Activated T-cell treated with anti-CD3 and anti-CD28 coated beads, Interleukin-2, amount 50 U/mL, for 4 hours (primary cell): Measurements from ENCODE around the gene KRT16. TPM values are rescaled to one million over a fixed set of nuclear protein-coding genes. Genes with fewer than 3 reads are reported as not detected.
"Not testable (repeated sequence)": the region's sequence is repeated elsewhere in the genome, so short reads cannot be mapped to it uniquely, and the experiment has no call there.

Source experiments
- ATAC-seq, 2 donors: fragments of 200-7000 bp; cut with Tn5 transposase; one replicate each; pipeline ENCODE4 v1.10.0; 2021
- DNase-seq: peaks from one replicate; pipeline ENCODE4 v3.0.0-alpha.2; 2020
- H3K27me3 Mint-ChIP-seq: one replicate; pipeline ENCODE4 v1.8.0; 2021; ENCODE audit warnings: low read depth, mixed read lengths
- H3K36me3 Mint-ChIP-seq: one replicate; pipeline ENCODE4 v1.8.0; 2022; ENCODE audit warnings: mixed read lengths; ENCODE audit not compliant: insufficient read depth
- H3K4me1 Mint-ChIP-seq: one replicate; pipeline ENCODE4 v1.8.0; 2021; ENCODE audit warnings: low read depth, mixed read lengths
- H3K4me3 Mint-ChIP-seq: one replicate; pipeline ENCODE4 v1.8.0; 2021; ENCODE audit warnings: mild to moderate bottlenecking, moderate library complexity, mixed read lengths
- H3K9me3 Mint-ChIP-seq: one replicate; pipeline ENCODE4 v1.8.0; 2021; ENCODE audit warnings: mixed read lengths
- total RNA-seq, 3 donors: library from RNA; stranded (reverse); gene quantifications; one replicate each; pipeline ENCODE4 v1.2.1, GENCODE V29; 2021

Gene KRT16
- total RNA-seq, 3 donors from 2014 or later = not detected

DNA sequence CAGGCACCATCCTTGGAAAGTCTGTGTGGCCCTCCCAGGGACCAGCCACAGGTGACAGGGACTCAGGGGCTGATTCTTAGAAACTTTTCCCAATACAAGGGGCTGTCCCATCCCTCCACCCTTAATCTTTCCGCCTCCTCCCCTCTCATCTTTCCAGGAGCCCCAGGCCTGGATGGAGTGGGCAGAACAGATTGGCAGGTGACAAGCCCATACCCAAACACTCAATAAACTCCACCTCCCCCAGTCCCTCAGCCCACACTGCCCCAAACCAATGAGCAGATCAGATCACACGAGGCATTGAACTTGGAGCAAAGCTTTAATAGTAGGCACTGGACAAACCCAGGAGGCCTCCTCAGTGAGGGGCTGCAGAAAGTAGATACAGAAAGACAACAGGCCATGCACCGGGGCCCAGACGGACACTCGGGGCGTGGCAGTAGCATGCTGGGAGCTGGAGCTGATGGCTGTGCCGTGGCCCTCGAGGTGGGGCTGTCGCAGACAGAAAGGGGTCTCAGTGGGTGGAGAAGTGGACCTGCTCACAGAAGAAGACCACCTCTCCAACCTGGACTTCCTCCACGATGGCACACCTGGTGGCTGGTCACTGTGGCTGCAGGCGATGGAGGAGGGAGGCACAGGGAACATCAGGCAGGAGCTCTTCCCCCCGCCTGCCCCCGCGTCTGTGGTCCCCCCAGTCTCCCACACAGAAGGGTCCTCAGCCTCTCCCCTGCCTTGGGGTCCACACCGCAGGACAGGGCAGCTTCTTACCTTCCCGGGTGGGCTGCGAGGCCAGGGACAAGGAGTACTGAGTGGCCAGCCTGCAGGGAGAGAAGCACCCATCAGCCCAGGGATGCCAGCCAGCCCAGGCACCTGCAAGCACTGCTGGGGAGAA lies 13.7 kb upstream of the KRT16 start:
- H3K36me3 Mint-ChIP-seq, H3K27me3 Mint-ChIP-seq: not testable (repeated sequence)

DNA sequence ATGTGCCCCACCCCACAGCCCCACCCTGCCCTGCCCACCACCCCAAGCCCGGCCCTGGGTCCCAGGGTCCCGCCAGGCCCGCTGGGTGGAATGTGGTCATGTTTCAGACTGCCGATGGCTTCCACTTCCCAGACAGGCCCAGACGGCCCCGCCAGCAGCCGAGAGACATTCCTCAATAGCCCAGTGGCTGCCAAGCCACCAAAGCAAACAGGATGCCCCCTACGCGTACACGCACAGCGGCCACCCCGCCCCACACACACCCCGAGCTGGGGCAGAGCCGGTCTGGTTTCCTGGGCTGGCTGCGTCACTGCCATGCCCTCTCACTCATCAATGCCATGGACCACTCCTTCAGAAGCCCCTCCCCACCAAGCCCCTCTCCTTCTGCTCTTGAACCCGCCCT lies 13.0 kb upstream of the KRT16 start:
- H3K27me3 Mint-ChIP-seq = no peaks in the 10 kb centered on the region
- ATAC-seq = no peak
- H3K36me3 Mint-ChIP-seq = no peaks in the 10 kb centered on the region
- no peak overlapping the region for H3K4me3 Mint-ChIP-seq
- H3K9me3 Mint-ChIP-seq = no peaks in the 10 kb centered on the region
- DNase-seq = no peak
- no peaks in the 10 kb centered on the region for H3K4me1 Mint-ChIP-seq

More for the DNA sequence above, 13.7 kb upstream of the KRT16 start:
- not testable (repeated sequence) for ATAC-seq, DNase-seq, H3K9me3 Mint-ChIP-seq, H3K4me3 Mint-ChIP-seq, H3K4me1 Mint-ChIP-seq

DNA sequence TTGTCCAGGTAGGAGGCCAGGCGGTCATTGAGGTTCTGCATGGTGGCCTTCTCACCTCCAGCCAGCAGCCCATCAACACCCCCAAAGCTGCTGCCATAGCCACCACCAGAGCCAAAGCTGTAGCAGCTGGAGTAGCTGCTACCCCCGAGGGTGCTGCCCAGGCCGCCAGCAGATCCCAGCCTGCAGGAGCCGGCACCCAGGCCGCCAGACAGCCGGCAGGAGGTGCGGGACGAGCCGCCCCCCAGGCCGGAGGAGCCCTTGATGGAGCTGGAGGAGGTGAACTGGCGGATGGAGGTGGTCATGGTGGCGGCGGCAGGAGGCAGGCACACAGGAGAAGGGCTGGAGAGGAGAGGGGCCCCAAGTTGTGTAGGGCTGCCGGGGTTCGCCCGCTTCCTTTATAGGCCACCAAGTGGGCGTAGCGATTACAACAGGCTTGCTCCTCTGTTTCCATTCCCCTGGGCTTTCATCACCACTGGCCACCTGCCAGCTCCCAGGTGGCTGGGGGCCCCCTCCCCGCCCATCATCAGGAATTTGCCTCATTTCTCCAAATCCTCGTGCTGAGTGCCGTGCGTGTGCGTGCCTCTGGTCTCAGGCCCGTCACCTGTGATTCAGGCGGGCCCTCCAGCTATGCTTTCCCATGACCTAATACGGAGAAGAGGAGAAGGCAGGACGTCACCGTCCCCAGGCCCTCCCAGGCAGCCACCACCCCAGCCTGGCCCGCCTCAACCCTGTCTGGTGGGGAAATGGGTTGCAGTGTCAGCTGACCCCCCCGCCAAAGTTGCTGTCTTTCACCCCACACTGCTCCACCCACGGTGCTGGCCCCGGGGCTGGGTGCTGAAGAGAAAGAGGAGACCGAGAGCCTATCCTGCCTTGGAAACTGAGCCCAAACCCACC lies 11.9 kb upstream of the KRT16 start, which contains the start of gene KRT17:
TSS of gene KRT17 (minus strand) at position 368 of the 894 bp plus-strand sequence. CDS start at position 302, 66 bp downstream.
- ATAC-seq (no peak), DNase-seq (no peak)
- H3K4me1 Mint-ChIP-seq = no peaks in the 10 kb centered on the region
- no peaks in the 10 kb centered on the region for H3K36me3 Mint-ChIP-seq
- H3K9me3 Mint-ChIP-seq = no peaks in the 10 kb centered on the region
- no peaks in the 10 kb centered on the region for H3K27me3 Mint-ChIP-seq
- H3K4me3 Mint-ChIP-seq = no peak within 1 kb of the TSS

DNA sequence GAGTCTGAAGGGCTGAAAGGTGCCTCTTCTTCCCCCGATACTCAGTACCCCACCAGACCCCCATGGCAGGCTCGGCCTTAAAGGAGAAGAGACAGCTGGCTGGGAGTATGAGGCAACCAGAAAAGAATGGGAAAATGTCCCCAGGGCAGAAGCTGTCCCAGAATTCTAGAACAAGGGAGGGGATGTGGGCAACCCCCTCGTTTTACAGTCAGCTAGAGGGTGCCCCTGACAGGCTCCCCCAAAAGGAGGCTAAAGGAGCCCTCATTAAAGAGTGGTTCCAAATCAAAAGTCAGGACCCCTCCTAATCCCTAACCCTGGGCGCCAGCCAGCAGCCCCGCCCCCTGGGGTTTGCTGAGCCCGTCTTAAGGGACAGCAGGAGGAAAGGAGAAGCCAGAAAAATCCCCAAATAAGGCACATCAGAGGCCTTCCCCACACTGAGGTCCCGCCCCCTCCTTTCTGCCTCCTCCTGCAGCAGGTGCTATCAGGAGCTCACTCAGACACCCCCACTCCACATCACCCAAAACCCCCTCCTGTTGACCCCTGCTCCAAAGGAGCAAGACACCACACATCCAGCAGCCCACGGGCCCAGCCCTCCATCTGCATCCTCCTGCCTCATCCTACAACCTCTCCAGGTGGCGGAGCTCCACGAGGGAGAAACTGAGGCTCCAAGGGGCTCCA lies 10.8 kb upstream of the KRT16 start:
- not testable (repeated sequence) for H3K9me3 Mint-ChIP-seq, H3K36me3 Mint-ChIP-seq, H3K27me3 Mint-ChIP-seq, ATAC-seq, DNase-seq, H3K4me1 Mint-ChIP-seq, H3K4me3 Mint-ChIP-seq

DNA sequence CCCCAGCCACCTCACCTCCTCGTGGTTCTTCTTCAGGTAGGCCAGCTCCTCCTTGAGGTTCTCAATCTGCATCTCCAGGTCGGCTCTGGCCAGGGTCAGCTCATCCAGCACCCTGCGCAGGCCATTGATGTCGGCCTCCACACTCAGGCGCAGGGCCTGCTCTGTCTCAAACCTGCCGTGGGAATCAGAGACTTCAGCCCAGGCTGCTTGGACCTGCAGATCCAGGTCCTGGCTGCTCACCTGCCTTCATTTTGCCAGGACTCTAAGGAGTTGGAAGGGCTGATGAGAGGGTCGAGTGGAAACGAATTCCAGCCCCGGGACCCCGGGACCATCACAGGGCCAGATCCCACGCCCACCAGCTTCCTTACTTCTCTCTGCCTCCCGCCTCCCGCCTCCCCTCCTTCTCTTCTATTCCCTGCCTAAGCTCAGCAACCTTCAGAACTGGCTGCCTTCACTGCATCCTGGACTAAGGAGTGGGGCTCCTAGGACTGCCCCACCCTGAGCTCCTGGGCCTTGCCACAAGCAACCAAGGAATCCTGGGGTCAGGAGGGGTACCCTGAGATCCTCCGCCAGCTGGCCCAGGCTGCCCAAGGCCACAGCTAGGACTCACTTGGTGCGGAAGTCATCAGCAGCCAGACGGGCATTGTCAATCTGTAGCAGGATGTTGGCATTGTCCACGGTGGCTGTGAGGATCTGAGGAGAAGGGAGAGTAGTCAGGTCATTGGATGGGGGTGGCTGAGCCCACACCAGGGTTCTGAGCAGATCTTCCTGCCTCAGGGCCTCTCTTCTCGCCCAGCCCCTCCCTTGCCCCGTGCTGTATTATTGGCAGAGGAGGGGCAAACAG lies 10.0 kb upstream of the KRT16 start:
- not testable (repeated sequence) for H3K27me3 Mint-ChIP-seq, H3K9me3 Mint-ChIP-seq, DNase-seq, H3K4me3 Mint-ChIP-seq, H3K4me1 Mint-ChIP-seq, H3K36me3 Mint-ChIP-seq, ATAC-seq

DNA sequence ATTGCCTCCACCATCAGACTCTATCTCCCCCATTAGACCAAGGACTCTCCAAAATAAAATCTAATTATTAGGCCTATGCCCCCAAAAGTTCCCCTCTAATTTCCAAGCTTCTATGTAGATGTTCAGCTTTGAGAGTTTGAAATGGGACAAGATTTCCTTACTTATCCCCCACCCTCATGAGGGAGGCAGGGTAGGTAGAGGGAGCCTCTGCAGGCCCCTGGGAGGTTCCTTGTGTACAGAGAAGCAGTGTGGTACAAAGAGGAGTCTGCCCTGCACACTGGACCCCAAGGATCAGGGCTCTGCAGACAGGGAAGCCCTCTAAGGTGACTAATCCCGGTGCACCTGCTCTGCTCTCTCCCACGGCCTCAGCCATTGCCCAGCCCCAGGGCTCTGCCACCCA lies 9.3 kb upstream of the KRT16 start:
- DNase-seq (no peak), ATAC-seq (no peak)
- Mint-ChIP-seq H3K27me3 (no peaks in the 10 kb centered on the region), H3K36me3 (no peaks in the 10 kb centered on the region), H3K4me1 (no peaks in the 10 kb centered on the region), H3K4me3 (no peak overlapping the region), H3K9me3 (no peaks in the 10 kb centered on the region)

DNA sequence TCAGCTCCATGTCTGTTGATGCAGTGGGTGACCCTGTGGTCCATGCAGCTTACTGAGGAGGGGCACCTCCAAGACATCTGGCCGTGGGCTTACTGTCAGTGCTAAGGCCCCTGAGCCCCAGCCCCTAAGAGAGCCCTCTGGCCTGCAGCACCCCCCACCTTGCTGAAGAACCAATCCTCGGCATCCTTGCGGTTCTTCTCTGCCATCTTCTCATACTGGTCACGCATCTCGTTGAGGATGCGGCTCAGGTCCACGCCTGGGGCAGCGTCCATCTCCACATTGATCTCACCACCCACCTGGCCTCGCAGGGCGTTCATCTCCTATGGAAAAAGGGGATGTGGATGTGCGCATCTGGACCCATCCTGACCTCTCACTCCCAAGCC lies 8.9 kb upstream of the KRT16 start:
- H3K4me3 Mint-ChIP-seq, H3K36me3 Mint-ChIP-seq, DNase-seq, H3K4me1 Mint-ChIP-seq, ATAC-seq, H3K9me3 Mint-ChIP-seq, H3K27me3 Mint-ChIP-seq: not testable (repeated sequence)

DNA sequence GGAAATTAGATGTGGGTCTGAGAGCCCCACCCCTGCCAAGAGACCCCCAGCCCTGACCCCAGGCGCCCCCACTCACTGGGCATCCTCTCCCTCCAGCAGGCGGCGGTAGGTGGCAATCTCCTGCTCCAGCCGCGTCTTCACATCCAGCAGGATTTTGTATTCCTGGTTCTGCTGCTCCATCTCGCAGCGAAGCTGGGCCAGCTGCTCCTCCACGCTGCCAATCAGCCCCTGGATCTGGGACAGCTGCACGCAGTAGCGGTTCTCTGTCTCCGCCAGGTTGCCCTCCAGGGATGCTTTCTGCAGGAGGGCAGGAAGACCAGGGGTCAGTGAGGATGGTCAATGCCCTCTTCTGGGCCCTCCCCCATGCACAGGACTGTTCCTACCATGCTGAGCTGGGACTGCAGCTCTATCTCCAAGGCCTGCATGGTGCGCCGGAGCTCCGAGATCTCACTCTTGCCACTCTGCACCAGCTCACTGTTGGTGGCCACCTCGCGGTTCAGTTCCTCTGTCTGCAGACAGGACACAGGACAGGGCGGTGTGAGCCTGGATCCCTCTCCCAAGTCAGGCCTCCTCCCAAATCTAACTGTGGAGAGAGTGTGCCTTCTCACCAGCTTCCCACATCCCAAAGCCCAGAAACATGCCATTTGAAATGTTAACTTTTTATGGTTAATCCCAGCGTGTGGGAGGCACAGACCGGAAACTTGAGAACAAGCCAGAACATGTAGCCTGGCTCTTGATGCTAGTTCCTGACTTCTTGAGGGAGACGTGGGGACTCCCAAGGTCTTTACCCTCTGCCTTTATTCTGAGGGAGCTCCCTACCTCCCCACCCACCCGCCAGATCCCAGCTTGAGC lies 8.2 kb upstream of the KRT16 start:
- Mint-ChIP-seq H3K27me3 (peaks cover 4% of the 10 kb centered on the region), H3K9me3 (no peaks in the 10 kb centered on the region), H3K4me3 (no peak overlapping the region), H3K4me1 (no peaks in the 10 kb centered on the region), H3K36me3 (no peaks in the 10 kb centered on the region)
- no peak for ATAC-seq
- no peak for DNase-seq

DNA sequence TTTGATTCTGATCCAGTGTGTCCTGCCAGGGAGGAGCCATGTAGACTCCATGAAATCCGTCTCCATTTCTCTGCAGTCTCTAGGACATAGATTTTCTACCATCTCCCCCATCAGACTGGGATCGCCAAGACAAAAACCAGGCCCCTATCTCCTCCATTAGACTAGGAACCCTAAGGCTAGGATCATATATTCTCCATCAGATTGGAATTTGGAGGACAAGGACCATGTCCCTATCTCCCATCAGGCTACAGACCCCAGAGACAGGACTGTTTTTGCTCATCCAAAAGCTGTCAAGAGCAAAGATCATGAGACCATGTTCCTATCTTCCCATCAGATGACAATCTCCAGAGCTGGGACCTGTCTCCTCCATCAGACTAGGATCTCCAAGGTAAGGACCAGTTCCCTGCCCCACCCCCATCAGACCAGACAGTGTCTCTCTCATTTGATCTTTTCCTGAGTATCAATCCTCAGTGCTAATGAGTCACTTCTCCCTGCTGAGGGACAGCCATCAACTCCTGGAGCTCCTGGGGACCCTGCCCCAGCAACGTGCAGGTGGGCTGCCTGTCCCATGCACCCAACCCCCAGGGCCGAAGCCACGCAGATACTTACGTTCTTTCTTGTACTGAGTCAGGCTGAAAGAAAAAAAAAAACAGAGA lies 7.5 kb upstream of the KRT16 start:
- H3K36me3 Mint-ChIP-seq, H3K4me3 Mint-ChIP-seq, H3K4me1 Mint-ChIP-seq, H3K9me3 Mint-ChIP-seq, H3K27me3 Mint-ChIP-seq, DNase-seq, ATAC-seq: not testable (repeated sequence)

DNA sequence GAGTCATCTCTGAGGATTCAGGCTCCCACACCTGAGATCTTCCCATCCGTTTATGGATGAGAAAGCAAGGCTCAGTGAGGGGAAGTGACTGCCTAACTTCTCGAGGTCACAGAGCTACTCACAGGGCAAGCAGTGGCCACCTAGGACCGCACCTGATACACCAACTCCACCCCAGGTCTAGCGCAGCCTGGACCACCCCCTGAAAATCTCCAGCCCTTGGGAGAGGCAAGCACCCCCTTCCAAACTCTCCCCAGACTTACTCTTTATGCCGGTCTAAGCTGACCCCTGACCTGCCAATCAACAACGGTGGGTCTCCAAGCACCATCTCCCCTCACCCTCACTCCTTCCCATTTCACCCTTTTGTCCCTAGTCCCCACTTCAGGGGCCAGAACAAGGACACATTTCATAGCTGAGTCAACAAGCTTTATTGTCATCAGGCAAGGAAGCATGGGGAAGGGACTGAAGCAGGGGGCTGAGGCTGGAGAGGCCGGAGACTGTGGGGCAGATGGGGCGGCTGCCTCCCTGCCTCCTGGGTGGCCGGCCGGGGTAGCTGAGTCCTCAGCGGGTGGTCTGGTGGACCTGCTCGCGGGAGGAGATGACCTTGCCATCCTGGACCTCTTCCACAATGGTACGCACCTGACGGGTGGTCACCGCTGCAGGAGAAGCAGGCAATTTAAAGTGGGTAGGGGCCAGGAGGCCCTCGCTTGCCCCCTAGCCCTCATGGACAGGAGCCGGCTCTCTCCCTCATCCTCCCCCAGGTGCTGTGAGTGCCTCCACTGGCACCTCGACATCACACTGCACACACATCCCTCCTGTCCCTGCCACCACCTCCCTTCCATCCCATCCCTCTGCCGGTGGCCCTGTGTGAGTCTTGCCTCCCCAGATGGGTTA lies 6.7 kb upstream of the KRT16 start:
- no peak for ATAC-seq
- H3K4me3 Mint-ChIP-seq = no peak overlapping the region

DNA sequence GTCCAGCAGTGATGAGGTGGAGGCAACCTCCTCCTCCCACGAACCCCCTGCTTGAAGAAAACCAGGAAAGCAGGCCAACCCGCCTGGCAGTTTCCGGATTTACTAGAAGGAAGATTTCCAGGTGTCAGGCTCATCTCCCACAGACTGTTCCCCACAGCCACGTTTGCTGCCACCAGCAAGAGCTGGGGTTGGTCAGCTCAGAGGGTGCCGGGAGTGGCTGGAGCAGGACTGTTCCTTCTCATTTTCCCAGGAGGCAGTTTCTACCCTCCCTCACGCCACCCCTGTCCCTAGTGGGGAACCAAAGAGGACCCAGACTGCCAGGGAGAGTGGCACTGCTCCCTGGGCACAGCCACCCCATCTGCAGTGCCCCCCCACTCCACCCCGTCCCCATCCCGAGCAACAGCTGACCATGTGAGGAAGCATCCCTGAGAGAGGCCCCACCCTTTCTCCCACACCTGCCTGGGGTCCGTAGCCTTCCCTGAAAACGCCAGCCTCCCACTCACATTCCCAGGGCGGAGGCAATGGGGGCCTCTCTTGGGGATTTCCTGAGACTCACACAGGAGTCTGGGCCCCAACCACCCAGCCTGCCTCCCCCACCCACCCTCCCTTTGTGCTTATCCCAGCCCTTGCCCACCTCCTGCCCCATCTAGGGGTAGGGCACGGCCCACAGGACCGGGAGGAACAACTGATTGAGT lies 5.9 kb upstream of the KRT16 start:
- H3K4me1 Mint-ChIP-seq = no peaks in the 10 kb centered on the region
- H3K36me3 Mint-ChIP-seq = no peaks in the 10 kb centered on the region
- peaks cover 7% of the 10 kb centered on the region for H3K27me3 Mint-ChIP-seq
- no peak for ATAC-seq
- H3K4me3 Mint-ChIP-seq = no peak overlapping the region
- DNase-seq = no peak
- no peaks in the 10 kb centered on the region for H3K9me3 Mint-ChIP-seq

More for the DNA sequence above, 6.7 kb upstream of the KRT16 start:
- Mint-ChIP-seq H3K27me3 (peaks cover 5% of the 10 kb centered on the region), H3K9me3 (no peaks in the 10 kb centered on the region), H3K36me3 (no peaks in the 10 kb centered on the region), H3K4me1 (no peaks in the 10 kb centered on the region)
- no peak for DNase-seq
